ENCODE data around the gene GRAPL.
"Not testable (repeated sequence)": the region's sequence is repeated elsewhere in the genome, so short reads cannot be mapped to it uniquely, and the experiment has no call there.

- TF ChIP-seq, protein P1, sequence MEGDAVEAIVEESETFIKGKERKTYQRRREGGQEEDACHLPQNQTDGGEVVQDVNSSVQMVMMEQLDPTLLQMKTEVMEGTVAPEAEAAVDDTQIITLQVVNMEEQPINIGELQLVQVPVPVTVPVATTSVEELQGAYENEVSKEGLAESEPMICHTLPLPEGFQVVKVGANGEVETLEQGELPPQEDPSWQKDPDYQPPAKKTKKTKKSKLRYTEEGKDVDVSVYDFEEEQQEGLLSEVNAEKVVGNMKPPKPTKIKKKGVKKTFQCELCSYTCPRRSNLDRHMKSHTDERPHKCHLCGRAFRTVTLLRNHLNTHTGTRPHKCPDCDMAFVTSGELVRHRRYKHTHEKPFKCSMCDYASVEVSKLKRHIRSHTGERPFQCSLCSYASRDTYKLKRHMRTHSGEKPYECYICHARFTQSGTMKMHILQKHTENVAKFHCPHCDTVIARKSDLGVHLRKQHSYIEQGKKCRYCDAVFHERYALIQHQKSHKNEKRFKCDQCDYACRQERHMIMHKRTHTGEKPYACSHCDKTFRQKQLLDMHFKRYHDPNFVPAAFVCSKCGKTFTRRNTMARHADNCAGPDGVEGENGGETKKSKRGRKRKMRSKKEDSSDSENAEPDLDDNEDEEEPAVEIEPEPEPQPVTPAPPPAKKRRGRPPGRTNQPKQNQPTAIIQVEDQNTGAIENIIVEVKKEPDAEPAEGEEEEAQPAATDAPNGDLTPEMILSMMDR (IDR thresholded peaks at IDR 0.05) = not testable (repeated sequence)
- not testable (repeated sequence) for TF ChIP-seq EZH2 (IDR thresholded peaks at IDR 0.05; ENCODE audit: borderline replicate concordance, insufficient read depth, low read depth, low read length, poor library complexity, severe bottlenecking)
These were observed 53.9 kb downstream of the GRAPL start for GRCh38 chr17:19181040-19181875.
